Measurements from ENCODE around the gene PEAK3. TPM values are rescaled to one million over a fixed set of nuclear protein-coding genes. Genes with fewer than 3 reads are reported as not detected.

Gene PEAK3
- total and polyA plus RNA-seq, 12 donors = 0.05 to 3.2 (median 1.2) TPM; not detected in 1

GRCh38 chr19:2240881-2241760, 40.9 kb downstream of the PEAK3 start:
- intact Hi-C loops (cut with DNase I) = no loop called here
- Histone ChIP-seq H3K27ac (no peak overlapping the region), H3K4me1 (replicated peaks in 1 of 2) (peaks cover 21 to 38% of the 10 kb centered on the region in 2 donors), H3K4me3 (no peak overlapping the region), H3K9me3 (replicated peaks in 1 of 3) (no peaks in the 10 kb centered on the region), H3K36me3 (replicated peaks in 1 of 2) (peaks cover 0 to 31% of the 10 kb centered on the region in 2 donors), H3K27me3 (no peaks in the 10 kb centered on the region)
- no peak for DNase-seq
- WGBS, 4 donors = 86 to 92% (median 87%) methylated on average over 35 to 41 of the region's 41 CpGs
- TF ChIP-seq POLR2A (IDR thresholded peaks at IDR 0.05) = no peak
- TF ChIP-seq CTCF (IDR thresholded peaks at IDR 0.05) = no peak

GRCh38 chr19:2239771-2240770, 41.9 kb downstream of the PEAK3 start:
- peaks cover 0 to 20% of the 10 kb centered on the region in 2 donors for H3K36me3 ChIP-seq (replicated peaks in 1 of 2)
- peaks cover 25 to 42% of the 10 kb centered on the region in 2 donors for H3K4me1 ChIP-seq (replicated peaks in 1 of 2)
- H3K27ac ChIP-seq = peak overlapping the region in 3 of 5 donors; percentile 46 to 62 (median 54)
- no peaks in the 10 kb centered on the region for H3K9me3 ChIP-seq (replicated peaks in 1 of 3)
- intact Hi-C loops (cut with DNase I) = loop anchor here in 1 of 2 donors (5.0 to 10.0 kb wide), 3 partner anchors 32 to 83 kb away; no protein-coding TSS in a partner anchor
- TF ChIP-seq POLR2A (IDR thresholded peaks at IDR 0.05) (no peak), CTCF (IDR thresholded peaks at IDR 0.05) (no peak)
- WGBS, 4 donors = 26 to 49% (median 30%) methylated on average over 18 to 34 of the region's 34 CpGs
- peak in 3 of 7 donors; percentile 52 to 71 (median 56) for DNase-seq
- H3K4me3 ChIP-seq = peak overlapping the region in 2 of 4 donors; percentile 11 to 55
- no peaks in the 10 kb centered on the region for H3K27me3 ChIP-seq

- no peaks in the 10 kb centered on the region for H3K9me3 ChIP-seq (replicated peaks in 1 of 3)
- peaks cover 28 to 50% of the 10 kb centered on the region in 2 donors for H3K4me1 ChIP-seq (replicated peaks in 1 of 2)
- DNase-seq = no peak
- peaks cover 0 to 11% of the 10 kb centered on the region in 2 donors for H3K36me3 ChIP-seq (replicated peaks in 1 of 2)
- no peak for TF ChIP-seq POLR2A (IDR thresholded peaks at IDR 0.05)
- TF ChIP-seq CTCF (IDR thresholded peaks at IDR 0.05) = no peak
- intact Hi-C loops (cut with DNase I) = loop anchor here in 1 of 2 donors (5.0 to 10.0 kb wide), 3 partner anchors 33 to 82 kb away; no protein-coding TSS in a partner anchor
- 68 to 74% (median 72%) methylated on average over 10 of the region's 10 CpGs for WGBS, 4 donors
- H3K4me3 ChIP-seq = no peak overlapping the region
- H3K27me3 ChIP-seq = no peaks in the 10 kb centered on the region
- H3K27ac ChIP-seq = peak overlapping the region in 1 of 5 donors; percentile 54
Measured at GRCh38 chr19:2239173-2239572, 42.8 kb downstream of the PEAK3 start.

GRCh38 chr19:2237869-2238153, 44.2 kb downstream of the PEAK3 start:
- H3K27ac ChIP-seq = no peak overlapping the region
- H3K36me3 ChIP-seq (replicated peaks in 1 of 2) = peaks cover 0 to 10% of the 10 kb centered on the region in 2 donors
- DNase-seq = no peak
- intact Hi-C loops (cut with DNase I) = loop anchor here (2.0 to 10.0 kb wide), 4 partner anchors 34 to 81 kb away; no protein-coding TSS in a partner anchor
- H3K27me3 ChIP-seq = no peaks in the 10 kb centered on the region
- peaks cover 28 to 60% of the 10 kb centered on the region in 2 donors for H3K4me1 ChIP-seq (replicated peaks in 1 of 2)
- H3K4me3 ChIP-seq = peak overlapping the region in 1 of 4 donors; percentile 87
- TF ChIP-seq POLR2A (IDR thresholded peaks at IDR 0.05) (no peak), CTCF (IDR thresholded peaks at IDR 0.05) (no peak)
- H3K9me3 ChIP-seq (replicated peaks in 1 of 3) = no peaks in the 10 kb centered on the region
- WGBS, 4 donors = 85 to 92% (median 87%) methylated on average over 6 of the region's 6 CpGs
